Thoracic aorta (tissue), 2 donors: ENCODE data around the gene CPSF7. TPM values are rescaled to one million over a fixed set of nuclear protein-coding genes. Genes with fewer than 3 reads are reported as not detected.

Source experiments
- ATAC-seq: fragments of 150-250 bp; one replicate; pipeline ENCODE4 v1.8.0; 2017; ENCODE audit warnings: low read depth; ENCODE audit not compliant: insufficient number of reproducible peaks, low FRiP score
- DNase-seq: peaks from one replicate; pipeline ENCODE4 v3.0.0-alpha.2; 2020; ENCODE audit warnings: low spot score
- H3K27ac ChIP-seq, 2 donors: fragments of 200-600 bp; sonication (generic); 1 replicate in 1 of 2; 2 replicates in 1 of 2; pipeline ENCODE4 v1.5.1; 2016; ENCODE audit warnings: mild to moderate bottlenecking in 2 of 2, moderate library complexity in 2 of 2
- H3K27me3 ChIP-seq: fragments of 200-600 bp; sonication (generic); replicated peaks from 2 replicates; pipeline ENCODE4 v1.6.0; 2016; ENCODE audit warnings: mild to moderate bottlenecking; ENCODE audit not compliant: insufficient read depth
- H3K36me3 ChIP-seq: fragments of 200-600 bp; sonication (generic); one replicate; pipeline ENCODE4 v1.5.1; 2016
- H3K4me1 ChIP-seq, 2 donors: fragments of 200-600 bp; sonication (generic); 1 replicate in 1 of 2; 2 replicates in 1 of 2; pipeline versions ENCODE4 v1.5.1 to v1.6.0; 2016; ENCODE audit warnings: low read depth in 2 of 2, mild to moderate bottlenecking in 1 of 2; ENCODE audit not compliant: control insufficient read depth in 1 of 2
- H3K4me3 ChIP-seq: fragments of 200-600 bp; sonication (generic); 2 replicates; pipeline ENCODE4 v1.5.1; 2016; ENCODE audit warnings: mild to moderate bottlenecking
- H3K9me3 ChIP-seq: fragments of 200-600 bp; sonication (generic); 2 replicates; pipeline ENCODE4 v1.5.1; 2016
- total RNA-seq, 2 donors: library from RNA; depleted of rRNA; stranded (reverse); fragments of >200 nt; gene quantifications; one replicate each; pipeline versions ENCODE4 v1.1.0 to v1.2.3, GENCODE V29; 2016
- TF ChIP-seq, protein P1 (sequence below): fragments of 200-600 bp; sonication (generic); IDR thresholded peaks from one replicate; pipeline ENCODE4 v1.5.1; 2019; ENCODE audit warnings: antibody characterized with exemption

Gene CPSF7
- total RNA-seq, 2 donors from 2014 or later: 54.3 to 69.7 TPM

DNA sequence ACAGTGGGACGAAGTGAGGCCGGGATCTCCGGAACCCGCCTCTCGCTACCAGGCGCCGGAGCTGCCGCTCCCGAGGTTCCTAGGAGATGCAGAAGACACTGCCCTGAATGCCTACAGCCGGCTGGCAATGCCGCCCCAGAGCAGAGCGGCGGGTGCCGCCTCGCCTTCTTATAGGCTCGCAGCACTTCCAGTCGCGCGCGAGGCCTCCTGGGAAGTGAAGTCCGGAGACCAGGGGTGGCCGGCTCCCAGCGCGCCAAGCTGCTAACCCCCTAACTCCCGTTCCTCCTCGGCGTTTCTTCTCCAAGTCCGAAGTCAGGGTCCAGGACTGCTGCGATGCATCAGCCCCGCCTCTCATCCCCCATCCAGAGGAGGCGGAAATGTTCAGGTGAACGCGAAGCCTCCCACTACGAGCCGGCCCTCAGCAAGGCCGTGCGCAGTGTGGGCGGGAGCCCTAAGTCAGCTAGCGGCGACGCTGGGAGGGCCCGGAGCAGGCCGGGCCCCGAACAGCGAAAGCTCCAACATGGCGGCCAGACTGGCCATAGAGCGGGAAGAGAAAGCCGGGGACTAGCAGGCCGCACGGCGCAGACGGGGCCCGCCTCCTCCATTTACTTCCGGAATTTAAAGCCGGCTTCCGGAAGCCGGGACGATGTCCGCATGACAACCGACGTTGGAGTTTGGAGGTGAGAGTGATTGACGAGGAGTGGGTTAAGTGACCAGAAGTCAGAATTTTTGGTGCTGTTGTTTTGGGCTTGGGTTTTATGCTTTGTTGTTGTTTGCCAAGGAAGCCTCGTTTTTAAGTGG lies 67.8 kb downstream of the CPSF7 start, which contains the start of the genes CYB561A3 and TMEM138:
Gene CYB561A3 (minus strand): TSS at position 142 of the 801 bp plus-strand sequence. CDS start 5,169 bp downstream, outside the sequence.
Gene TMEM138 (plus strand): TSS at position 634 of the 801 bp plus-strand sequence. CDS start 2,017 bp downstream, outside the sequence.
- Histone ChIP-seq H3K4me3 (peak within 1 kb of the TSS; percentile 98), H3K9me3 (no peaks in the 10 kb centered on the region), H3K27me3 (no peaks in the 10 kb centered on the region), H3K4me1 (peaks cover 13 to 31% of the 10 kb centered on the region in 2 donors), H3K36me3 (peaks cover 16% of the 10 kb centered on the region), H3K27ac (peak within 1 kb of the TSS; percentile 100)
- peak; percentile 88 for ATAC-seq
- TF ChIP-seq, protein P1, sequence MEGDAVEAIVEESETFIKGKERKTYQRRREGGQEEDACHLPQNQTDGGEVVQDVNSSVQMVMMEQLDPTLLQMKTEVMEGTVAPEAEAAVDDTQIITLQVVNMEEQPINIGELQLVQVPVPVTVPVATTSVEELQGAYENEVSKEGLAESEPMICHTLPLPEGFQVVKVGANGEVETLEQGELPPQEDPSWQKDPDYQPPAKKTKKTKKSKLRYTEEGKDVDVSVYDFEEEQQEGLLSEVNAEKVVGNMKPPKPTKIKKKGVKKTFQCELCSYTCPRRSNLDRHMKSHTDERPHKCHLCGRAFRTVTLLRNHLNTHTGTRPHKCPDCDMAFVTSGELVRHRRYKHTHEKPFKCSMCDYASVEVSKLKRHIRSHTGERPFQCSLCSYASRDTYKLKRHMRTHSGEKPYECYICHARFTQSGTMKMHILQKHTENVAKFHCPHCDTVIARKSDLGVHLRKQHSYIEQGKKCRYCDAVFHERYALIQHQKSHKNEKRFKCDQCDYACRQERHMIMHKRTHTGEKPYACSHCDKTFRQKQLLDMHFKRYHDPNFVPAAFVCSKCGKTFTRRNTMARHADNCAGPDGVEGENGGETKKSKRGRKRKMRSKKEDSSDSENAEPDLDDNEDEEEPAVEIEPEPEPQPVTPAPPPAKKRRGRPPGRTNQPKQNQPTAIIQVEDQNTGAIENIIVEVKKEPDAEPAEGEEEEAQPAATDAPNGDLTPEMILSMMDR: no peak
- peak; percentile 70 for DNase-seq

DNA sequence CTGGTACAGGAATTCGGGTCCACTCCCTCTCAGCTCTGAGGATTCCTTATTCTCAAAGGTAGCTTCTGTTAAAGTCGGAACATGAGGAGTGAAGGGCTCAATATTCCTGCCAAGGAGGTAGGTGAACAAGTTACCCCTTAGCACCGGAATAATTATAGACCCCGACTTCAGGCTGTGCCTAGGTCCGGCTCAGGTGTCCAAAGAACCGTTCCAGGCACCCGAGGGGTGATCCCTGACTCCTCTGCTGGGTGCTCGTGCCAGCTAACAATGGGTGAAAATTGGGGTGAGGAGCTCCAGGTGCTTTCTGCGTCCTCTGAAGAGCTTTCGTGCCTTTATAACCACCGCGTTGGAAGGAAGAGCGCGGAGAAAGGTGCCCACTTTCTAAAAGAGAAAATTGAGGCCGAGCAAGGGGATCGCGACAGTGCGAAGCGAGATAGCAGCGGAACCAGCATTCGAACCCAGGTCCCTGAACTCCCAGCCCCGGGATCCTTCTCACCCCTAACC lies 68.5 kb downstream of the CPSF7 start:
- H3K9me3 ChIP-seq: no peaks in the 10 kb centered on the region
- peaks cover 10% of the 10 kb centered on the region for H3K36me3 ChIP-seq
- DNase-seq: no peak
- TF ChIP-seq, protein P1: no peak
- ATAC-seq: no peak
- peak overlapping the region; percentile 98 for H3K4me3 ChIP-seq
- peak overlapping the region; percentile 100 for H3K27ac ChIP-seq
- peaks cover 13 to 31% of the 10 kb centered on the region in 2 donors for H3K4me1 ChIP-seq
- no peaks in the 10 kb centered on the region for H3K27me3 ChIP-seq

DNA sequence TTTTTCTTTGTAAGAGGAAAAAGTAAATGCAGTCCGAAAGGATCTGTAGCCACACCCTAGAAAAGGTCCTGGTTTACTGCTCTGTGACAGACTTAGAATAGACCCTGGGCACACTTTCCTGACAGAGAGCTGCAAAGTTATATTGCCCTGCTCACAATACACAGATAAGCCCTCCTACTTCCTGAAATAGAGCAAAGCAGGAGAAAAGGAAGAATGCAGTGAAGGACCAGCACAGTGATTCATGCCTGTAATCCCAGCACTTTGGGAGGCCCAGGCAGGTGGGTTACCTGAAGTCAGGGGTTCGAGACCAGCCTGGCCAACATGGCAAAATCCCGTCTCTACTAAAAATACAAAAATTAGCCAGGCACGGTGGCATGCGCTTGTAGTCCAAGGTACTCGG lies 70.3 kb downstream of the CPSF7 start:
- Histone ChIP-seq H3K4me1 (peaks cover 13 to 31% of the 10 kb centered on the region in 2 donors), H3K4me3 (no peak overlapping the region), H3K9me3 (no peaks in the 10 kb centered on the region), H3K27me3 (no peaks in the 10 kb centered on the region), H3K27ac (no peak overlapping the region), H3K36me3 (peaks cover 3% of the 10 kb centered on the region)
- TF ChIP-seq, protein P1: no peak
- DNase-seq (no peak), ATAC-seq (no peak)

GRCh38 chr11:61358566-61358965 lies 71.2 kb downstream of the CPSF7 start:
- H3K9me3 ChIP-seq: no peaks in the 10 kb centered on the region
- H3K36me3 ChIP-seq: no peaks in the 10 kb centered on the region
- H3K4me1 ChIP-seq: peaks cover 13 to 28% of the 10 kb centered on the region in 2 donors
- ATAC-seq (no peak), DNase-seq (no peak)
- H3K27me3 ChIP-seq: no peaks in the 10 kb centered on the region
- no peak overlapping the region for H3K4me3 ChIP-seq
- H3K27ac ChIP-seq: no peak overlapping the region
- TF ChIP-seq, protein P1: no peak

- Histone ChIP-seq H3K27me3 (no peaks in the 10 kb centered on the region), H3K4me3 (no peak overlapping the region), H3K27ac (no peak overlapping the region), H3K9me3 (no peaks in the 10 kb centered on the region), H3K36me3 (peaks cover 3% of the 10 kb centered on the region), H3K4me1 (peaks cover 9 to 21% of the 10 kb centered on the region in 2 donors)
- ATAC-seq: no peak
- DNase-seq: no peak
- TF ChIP-seq, protein P1: no peak
Observed at GRCh38 chr11:61357894-61358239, 71.9 kb downstream of the CPSF7 start.
